Tibial nerve (tissue), 4 donors: Measurements from ENCODE around the gene EEF2.

ENCODE experiments used
- EP300 ChIP-seq, 2 donors: sonication (generic); formaldehyde crosslinking; IDR thresholded peaks; one replicate each; pipeline ENCODE4 v1.6.1; 2017; ENCODE audit warnings: antibody characterized with exemption in 2 of 2, mild to moderate bottlenecking in 1 of 2
- POLR2A ChIP-seq, 2 donors: fragments of 450-650 bp; IDR thresholded peaks; one replicate each; pipeline ENCODE4 v1.6.1; 2017; ENCODE audit warnings: antibody characterized with exemption in 2 of 2, mild to moderate bottlenecking in 2 of 2, moderate library complexity in 2 of 2
- TF ChIP-seq, protein P1 (sequence below), 5 experiments: fragments of 200-600 bp in 3 of 5; fragments of 450-650 bp in 2 of 5; sonication (generic) in 3 of 5; IDR thresholded peaks; one replicate each; pipeline ENCODE4 v1.5.1; 2016 to 2019; ENCODE audit warnings: antibody characterized with exemption in 5 of 5, mild to moderate bottlenecking in 3 of 5, moderate library complexity in 2 of 5

DNA sequence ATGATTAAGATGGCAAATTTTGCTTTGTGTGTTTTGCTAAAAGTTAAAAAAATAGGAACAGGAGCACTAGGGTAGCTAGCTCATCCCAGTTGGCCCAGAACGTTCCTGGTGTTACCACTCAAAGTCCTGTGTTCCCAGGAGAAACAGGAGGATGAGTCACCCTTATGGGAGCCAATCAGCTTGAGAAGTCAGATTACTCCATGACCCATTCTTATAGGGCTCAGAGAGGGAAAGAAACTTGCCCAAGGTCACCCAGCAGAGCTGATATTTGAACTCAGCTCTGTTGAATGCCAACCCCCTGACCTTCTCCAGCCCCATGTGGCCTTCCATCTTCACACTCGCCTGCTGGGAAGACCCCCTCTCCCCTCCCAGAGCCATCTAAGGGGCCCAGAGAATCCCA lies 39.4 kb downstream of the EEF2 start:
- TF ChIP-seq POLR2A (IDR thresholded peaks at IDR 0.05) (no peak), EP300 (IDR thresholded peaks at IDR 0.05) (no peak)
- TF ChIP-seq, protein P1, sequence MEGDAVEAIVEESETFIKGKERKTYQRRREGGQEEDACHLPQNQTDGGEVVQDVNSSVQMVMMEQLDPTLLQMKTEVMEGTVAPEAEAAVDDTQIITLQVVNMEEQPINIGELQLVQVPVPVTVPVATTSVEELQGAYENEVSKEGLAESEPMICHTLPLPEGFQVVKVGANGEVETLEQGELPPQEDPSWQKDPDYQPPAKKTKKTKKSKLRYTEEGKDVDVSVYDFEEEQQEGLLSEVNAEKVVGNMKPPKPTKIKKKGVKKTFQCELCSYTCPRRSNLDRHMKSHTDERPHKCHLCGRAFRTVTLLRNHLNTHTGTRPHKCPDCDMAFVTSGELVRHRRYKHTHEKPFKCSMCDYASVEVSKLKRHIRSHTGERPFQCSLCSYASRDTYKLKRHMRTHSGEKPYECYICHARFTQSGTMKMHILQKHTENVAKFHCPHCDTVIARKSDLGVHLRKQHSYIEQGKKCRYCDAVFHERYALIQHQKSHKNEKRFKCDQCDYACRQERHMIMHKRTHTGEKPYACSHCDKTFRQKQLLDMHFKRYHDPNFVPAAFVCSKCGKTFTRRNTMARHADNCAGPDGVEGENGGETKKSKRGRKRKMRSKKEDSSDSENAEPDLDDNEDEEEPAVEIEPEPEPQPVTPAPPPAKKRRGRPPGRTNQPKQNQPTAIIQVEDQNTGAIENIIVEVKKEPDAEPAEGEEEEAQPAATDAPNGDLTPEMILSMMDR (IDR thresholded peaks at IDR 0.05): no peak
